Neural progenitor cell (in vitro differentiated cells): ENCODE data around the gene MYRFL. TPM values are rescaled to one million over a fixed set of nuclear protein-coding genes. Genes with fewer than 3 reads are reported as not detected.

Source experiments
- DNase-seq: peaks from one replicate; pipeline ENCODE4 v3.0.0-alpha.2; 2016; ENCODE audit warnings: low spot score
- H2AFZ ChIP-seq: fragments of 200-600 bp; sonication (generic); replicated peaks from 2 replicates; pipeline ENCODE4 v1.6.1; 2016; ENCODE audit warnings: antibody characterized with exemption
- H3F3A ChIP-seq: fragments of 200-600 bp; sonication (generic); 2 replicates; pipeline ENCODE4 v1.6.1; 2016; ENCODE audit warnings: antibody characterized with exemption, low read depth
- H3K27ac ChIP-seq: fragments of 200-600 bp; sonication (generic); 2 replicates; pipeline ENCODE4 v1.5.1; 2016; ENCODE audit warnings: mild to moderate bottlenecking
- H3K27me3 ChIP-seq: fragments of 200-600 bp; sonication (generic); 2 replicates; pipeline ENCODE4 v1.6.1; 2016; ENCODE audit warnings: mild to moderate bottlenecking, moderate library complexity
- H3K36me3 ChIP-seq: fragments of 200-600 bp; sonication (generic); 2 replicates; pipeline ENCODE4 v1.5.1; 2016
- H3K4me1 ChIP-seq: fragments of 200-600 bp; sonication (generic); 2 replicates; pipeline ENCODE4 v1.6.1; 2016; ENCODE audit warnings: mixed run types
- H3K4me2 ChIP-seq: fragments of 200-600 bp; sonication (generic); 2 replicates; pipeline ENCODE4 v1.6.1; 2016
- H3K4me3 ChIP-seq: fragments of 200-600 bp; sonication (generic); 2 replicates; pipeline ENCODE4 v1.5.1; 2016
- H3K79me2 ChIP-seq: fragments of 200-600 bp; sonication (generic); 2 replicates; pipeline ENCODE4 v1.6.1; 2016; ENCODE audit warnings: low read depth
- H3K9ac ChIP-seq: fragments of 200-600 bp; sonication (generic); 2 replicates; pipeline ENCODE4 v1.6.1; 2016
- H3K9me3 ChIP-seq: fragments of 200-600 bp; sonication (generic); 2 replicates; pipeline ENCODE4 v1.5.1; 2016; ENCODE audit warnings: low read depth
- H4K20me1 ChIP-seq: fragments of 200-600 bp; sonication (generic); 2 replicates; pipeline ENCODE4 v1.6.1; 2016; ENCODE audit warnings: low read depth
- H3K27ac Mint-ChIP-seq: 3 replicates; pipeline ENCODE4 v1.8.0; 2021; ENCODE audit warnings: mixed read lengths
- H3K27me3 Mint-ChIP-seq: 2 replicates; pipeline ENCODE4 v1.8.0; 2022; ENCODE audit warnings: low read depth, mild to moderate bottlenecking, inconsistent platforms, moderate library complexity, mixed read lengths; ENCODE audit not compliant: insufficient read depth
- H3K36me3 Mint-ChIP-seq: 3 replicates; pipeline ENCODE4 v1.8.0; 2021; ENCODE audit warnings: mixed read lengths
- H3K4me1 Mint-ChIP-seq: 3 replicates; pipeline ENCODE4 v1.8.0; 2021; ENCODE audit warnings: mixed read lengths
- H3K4me3 Mint-ChIP-seq: 3 replicates; pipeline ENCODE4 v1.8.0; 2021; ENCODE audit warnings: mild to moderate bottlenecking, moderate library complexity, mixed read lengths
- H3K9me3 Mint-ChIP-seq: 3 replicates; pipeline ENCODE4 v1.8.0; 2020; ENCODE audit warnings: mixed read lengths
- EZH2 ChIP-seq: fragments of 200-600 bp; sonication (generic); IDR thresholded peaks from 2 replicates; pipeline ENCODE4 v1.6.1; 2017; ENCODE audit warnings: antibody characterized with exemption, mild to moderate bottlenecking, moderate library complexity
- EZH2phosphoT487 ChIP-seq: fragments of 200-600 bp; sonication (generic); IDR thresholded peaks from 2 replicates; pipeline ENCODE4 v1.6.1; 2017; ENCODE audit warnings: antibody characterized with exemption
- total RNA-seq: library from RNA; depleted of rRNA; stranded (reverse); fragments of >200 nt; gene quantifications from 2 replicates; pipeline ENCODE4 v1.2.3, GENCODE V29; 2015; ENCODE audit warnings: low replicate concordance
- TF ChIP-seq, protein P1 (sequence below): fragments of 200-600 bp; sonication (generic); IDR thresholded peaks from 2 replicates; pipeline ENCODE4 v1.5.1; 2017; ENCODE audit warnings: antibody characterized with exemption, mild to moderate bottlenecking

MYRFL gene
- total RNA-seq, 1 donor from 2014 or later: not detected

DNA sequence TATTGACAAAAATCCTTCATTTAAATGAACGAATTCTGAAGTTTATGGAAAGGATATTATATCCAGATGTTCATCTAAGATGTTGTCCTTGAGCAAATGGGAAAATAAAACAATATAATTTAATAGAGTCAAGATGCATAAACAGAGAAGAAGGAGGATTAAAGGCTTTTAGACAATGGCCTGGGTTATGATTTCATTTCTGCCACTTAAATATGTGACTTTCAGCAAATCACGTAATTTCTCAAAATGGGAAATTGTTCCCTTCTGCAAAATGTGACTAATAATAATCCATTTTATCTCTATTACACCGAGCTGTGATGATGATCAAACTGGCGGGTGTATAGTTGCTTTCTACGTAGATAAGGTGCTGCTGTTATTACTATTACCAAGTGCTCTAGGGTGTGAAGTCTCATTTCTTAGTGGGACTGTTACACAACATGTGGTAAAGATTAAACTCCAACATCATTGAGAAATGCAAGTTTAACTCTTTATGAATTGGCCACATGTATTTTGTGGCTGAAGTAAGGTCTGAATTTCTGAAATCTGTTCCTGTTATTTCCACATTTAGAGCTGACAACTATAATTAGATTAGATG is 157.0 kb downstream of the MYRFL start:
- Mint-ChIP-seq H3K4me3 (no peak overlapping the region), H3K27me3 (no peaks in the 10 kb centered on the region), H3K36me3 (no peaks in the 10 kb centered on the region), H3K9me3 (peaks cover 3% of the 10 kb centered on the region), H3K4me1 (peaks cover 8% of the 10 kb centered on the region), H3K27ac (no peak overlapping the region)
- no peaks in the 10 kb centered on the region for H3F3A ChIP-seq
- H3K9ac ChIP-seq: no peak overlapping the region
- H3K9me3 ChIP-seq: no peaks in the 10 kb centered on the region
- DNase-seq: no peak
- H3K27ac ChIP-seq: no peak overlapping the region
- TF ChIP-seq, protein P1, sequence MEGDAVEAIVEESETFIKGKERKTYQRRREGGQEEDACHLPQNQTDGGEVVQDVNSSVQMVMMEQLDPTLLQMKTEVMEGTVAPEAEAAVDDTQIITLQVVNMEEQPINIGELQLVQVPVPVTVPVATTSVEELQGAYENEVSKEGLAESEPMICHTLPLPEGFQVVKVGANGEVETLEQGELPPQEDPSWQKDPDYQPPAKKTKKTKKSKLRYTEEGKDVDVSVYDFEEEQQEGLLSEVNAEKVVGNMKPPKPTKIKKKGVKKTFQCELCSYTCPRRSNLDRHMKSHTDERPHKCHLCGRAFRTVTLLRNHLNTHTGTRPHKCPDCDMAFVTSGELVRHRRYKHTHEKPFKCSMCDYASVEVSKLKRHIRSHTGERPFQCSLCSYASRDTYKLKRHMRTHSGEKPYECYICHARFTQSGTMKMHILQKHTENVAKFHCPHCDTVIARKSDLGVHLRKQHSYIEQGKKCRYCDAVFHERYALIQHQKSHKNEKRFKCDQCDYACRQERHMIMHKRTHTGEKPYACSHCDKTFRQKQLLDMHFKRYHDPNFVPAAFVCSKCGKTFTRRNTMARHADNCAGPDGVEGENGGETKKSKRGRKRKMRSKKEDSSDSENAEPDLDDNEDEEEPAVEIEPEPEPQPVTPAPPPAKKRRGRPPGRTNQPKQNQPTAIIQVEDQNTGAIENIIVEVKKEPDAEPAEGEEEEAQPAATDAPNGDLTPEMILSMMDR: no peak
- no peak for TF ChIP-seq EZH2
- no peak for TF ChIP-seq EZH2phosphoT487
- no peak overlapping the region for H3K4me3 ChIP-seq
- no peaks in the 10 kb centered on the region for H4K20me1 ChIP-seq
- H2AFZ ChIP-seq: no peak overlapping the region
- H3K79me2 ChIP-seq: no peaks in the 10 kb centered on the region
- no peaks in the 10 kb centered on the region for H3K4me1 ChIP-seq
- no peaks in the 10 kb centered on the region for H3K36me3 ChIP-seq
- no peak overlapping the region for H3K4me2 ChIP-seq
- H3K27me3 ChIP-seq: no peaks in the 10 kb centered on the region

DNA sequence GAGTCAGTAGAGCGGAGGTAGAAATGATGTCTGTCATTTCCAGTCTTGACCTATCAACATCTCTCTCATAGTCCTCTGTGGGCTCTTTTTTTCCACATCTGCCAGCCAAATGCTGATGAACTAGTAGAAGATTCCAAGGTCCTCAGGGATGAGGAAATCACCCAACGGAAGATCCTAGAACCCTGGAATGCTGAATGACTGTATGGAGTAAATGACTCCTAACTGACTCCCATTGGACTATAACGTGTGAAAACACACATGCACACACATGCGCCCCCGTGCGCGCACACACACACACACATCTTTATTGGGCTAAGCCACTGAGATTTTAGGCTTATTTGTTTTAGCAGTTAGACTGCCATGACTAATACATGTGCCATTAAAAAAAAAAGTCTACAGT is 159.2 kb downstream of the MYRFL start:
- no peaks in the 10 kb centered on the region for H4K20me1 ChIP-seq
- no peak overlapping the region for H3K4me3 Mint-ChIP-seq
- TF ChIP-seq EZH2: no peak
- no peak for TF ChIP-seq EZH2phosphoT487
- TF ChIP-seq, protein P1: no peak

DNA sequence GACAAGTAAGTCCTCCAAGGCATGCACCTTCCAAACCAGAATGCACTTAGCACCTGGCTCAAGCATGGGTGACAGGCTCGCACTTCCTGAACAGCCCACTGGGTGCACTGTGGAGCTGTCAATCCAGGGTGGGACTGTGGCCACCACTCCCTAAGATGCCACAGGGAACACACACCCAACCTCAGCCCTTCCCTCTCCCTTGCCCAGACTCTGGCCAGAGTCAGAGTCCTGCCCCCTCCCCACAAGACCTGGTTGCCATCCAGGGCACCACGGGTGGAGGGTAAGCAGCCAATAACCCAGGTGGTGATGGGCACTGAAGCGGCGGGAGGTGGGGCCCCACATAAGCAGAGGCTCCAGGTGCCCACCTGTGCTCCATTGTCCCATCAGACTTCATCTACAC is 160.6 kb downstream of the MYRFL start:
- no peak overlapping the region for H3K27ac Mint-ChIP-seq
- no peaks in the 10 kb centered on the region for H3F3A ChIP-seq
- no peak overlapping the region for H3K27ac ChIP-seq
- H3K27me3 Mint-ChIP-seq: no peaks in the 10 kb centered on the region
- no peaks in the 10 kb centered on the region for H3K4me1 ChIP-seq
- no peaks in the 10 kb centered on the region for H3K9me3 ChIP-seq
- H3K27me3 ChIP-seq: no peaks in the 10 kb centered on the region
- no peaks in the 10 kb centered on the region for H3K4me1 Mint-ChIP-seq
- no peak overlapping the region for H2AFZ ChIP-seq
- no peak overlapping the region for H3K4me2 ChIP-seq
- peak; percentile 20 for DNase-seq
- no peak overlapping the region for H3K4me3 Mint-ChIP-seq
- H3K36me3 ChIP-seq: no peaks in the 10 kb centered on the region
- H4K20me1 ChIP-seq: no peaks in the 10 kb centered on the region
- no peaks in the 10 kb centered on the region for H3K36me3 Mint-ChIP-seq
- H3K9ac ChIP-seq: no peak overlapping the region
- TF ChIP-seq, protein P1: peak; percentile 40
- no peak for TF ChIP-seq EZH2
- H3K4me3 ChIP-seq: no peak overlapping the region
- H3K9me3 Mint-ChIP-seq: no peaks in the 10 kb centered on the region
- H3K79me2 ChIP-seq: no peaks in the 10 kb centered on the region

More for the DNA sequence above, 159.2 kb downstream of the MYRFL start:
- Mint-ChIP-seq H3K27me3 (no peaks in the 10 kb centered on the region), H3K27ac (no peak overlapping the region), H3K4me1 (no peaks in the 10 kb centered on the region), H3K36me3 (no peaks in the 10 kb centered on the region), H3K9me3 (peaks cover under 1% of the 10 kb centered on the region)
- no peak overlapping the region for H3K4me2 ChIP-seq
- H3K27me3 ChIP-seq: no peaks in the 10 kb centered on the region
- H3F3A ChIP-seq: no peaks in the 10 kb centered on the region
- H3K4me1 ChIP-seq: no peaks in the 10 kb centered on the region
- H3K79me2 ChIP-seq: no peaks in the 10 kb centered on the region
- H2AFZ ChIP-seq: no peak overlapping the region
- H3K9ac ChIP-seq: no peak overlapping the region
- H3K9me3 ChIP-seq: no peaks in the 10 kb centered on the region
- no peak for DNase-seq
- H3K27ac ChIP-seq: no peak overlapping the region
- H3K36me3 ChIP-seq: no peaks in the 10 kb centered on the region
- H3K4me3 ChIP-seq: no peak overlapping the region
